Measurements from ENCODE around the gene DMKN.

GRCh38 chr19:35514282-35514809 lies 897 bp upstream of the DMKN start:
- TF ChIP-seq, protein P1, sequence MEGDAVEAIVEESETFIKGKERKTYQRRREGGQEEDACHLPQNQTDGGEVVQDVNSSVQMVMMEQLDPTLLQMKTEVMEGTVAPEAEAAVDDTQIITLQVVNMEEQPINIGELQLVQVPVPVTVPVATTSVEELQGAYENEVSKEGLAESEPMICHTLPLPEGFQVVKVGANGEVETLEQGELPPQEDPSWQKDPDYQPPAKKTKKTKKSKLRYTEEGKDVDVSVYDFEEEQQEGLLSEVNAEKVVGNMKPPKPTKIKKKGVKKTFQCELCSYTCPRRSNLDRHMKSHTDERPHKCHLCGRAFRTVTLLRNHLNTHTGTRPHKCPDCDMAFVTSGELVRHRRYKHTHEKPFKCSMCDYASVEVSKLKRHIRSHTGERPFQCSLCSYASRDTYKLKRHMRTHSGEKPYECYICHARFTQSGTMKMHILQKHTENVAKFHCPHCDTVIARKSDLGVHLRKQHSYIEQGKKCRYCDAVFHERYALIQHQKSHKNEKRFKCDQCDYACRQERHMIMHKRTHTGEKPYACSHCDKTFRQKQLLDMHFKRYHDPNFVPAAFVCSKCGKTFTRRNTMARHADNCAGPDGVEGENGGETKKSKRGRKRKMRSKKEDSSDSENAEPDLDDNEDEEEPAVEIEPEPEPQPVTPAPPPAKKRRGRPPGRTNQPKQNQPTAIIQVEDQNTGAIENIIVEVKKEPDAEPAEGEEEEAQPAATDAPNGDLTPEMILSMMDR (IDR thresholded peaks at IDR 0.05; ENCODE audit: low read depth, low read length, missing input control), result no peak
- no peak for TF ChIP-seq MAX (IDR thresholded peaks at IDR 0.05)
- no peak for TF ChIP-seq YY1 (IDR thresholded peaks at IDR 0.05)
- TF ChIP-seq ZBTB33 (IDR thresholded peaks at IDR 0.05), result no peak
- TF ChIP-seq, protein P2, sequence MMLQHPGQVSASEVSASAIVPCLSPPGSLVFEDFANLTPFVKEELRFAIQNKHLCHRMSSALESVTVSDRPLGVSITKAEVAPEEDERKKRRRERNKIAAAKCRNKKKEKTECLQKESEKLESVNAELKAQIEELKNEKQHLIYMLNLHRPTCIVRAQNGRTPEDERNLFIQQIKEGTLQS (IDR thresholded peaks at IDR 0.05), result no peak
- TF ChIP-seq JUND (IDR thresholded peaks at IDR 0.05), result no peak
- TF ChIP-seq TAF1 (conservative IDR thresholded peaks at IDR 0.05), result no peak
- TF ChIP-seq, protein P3, sequence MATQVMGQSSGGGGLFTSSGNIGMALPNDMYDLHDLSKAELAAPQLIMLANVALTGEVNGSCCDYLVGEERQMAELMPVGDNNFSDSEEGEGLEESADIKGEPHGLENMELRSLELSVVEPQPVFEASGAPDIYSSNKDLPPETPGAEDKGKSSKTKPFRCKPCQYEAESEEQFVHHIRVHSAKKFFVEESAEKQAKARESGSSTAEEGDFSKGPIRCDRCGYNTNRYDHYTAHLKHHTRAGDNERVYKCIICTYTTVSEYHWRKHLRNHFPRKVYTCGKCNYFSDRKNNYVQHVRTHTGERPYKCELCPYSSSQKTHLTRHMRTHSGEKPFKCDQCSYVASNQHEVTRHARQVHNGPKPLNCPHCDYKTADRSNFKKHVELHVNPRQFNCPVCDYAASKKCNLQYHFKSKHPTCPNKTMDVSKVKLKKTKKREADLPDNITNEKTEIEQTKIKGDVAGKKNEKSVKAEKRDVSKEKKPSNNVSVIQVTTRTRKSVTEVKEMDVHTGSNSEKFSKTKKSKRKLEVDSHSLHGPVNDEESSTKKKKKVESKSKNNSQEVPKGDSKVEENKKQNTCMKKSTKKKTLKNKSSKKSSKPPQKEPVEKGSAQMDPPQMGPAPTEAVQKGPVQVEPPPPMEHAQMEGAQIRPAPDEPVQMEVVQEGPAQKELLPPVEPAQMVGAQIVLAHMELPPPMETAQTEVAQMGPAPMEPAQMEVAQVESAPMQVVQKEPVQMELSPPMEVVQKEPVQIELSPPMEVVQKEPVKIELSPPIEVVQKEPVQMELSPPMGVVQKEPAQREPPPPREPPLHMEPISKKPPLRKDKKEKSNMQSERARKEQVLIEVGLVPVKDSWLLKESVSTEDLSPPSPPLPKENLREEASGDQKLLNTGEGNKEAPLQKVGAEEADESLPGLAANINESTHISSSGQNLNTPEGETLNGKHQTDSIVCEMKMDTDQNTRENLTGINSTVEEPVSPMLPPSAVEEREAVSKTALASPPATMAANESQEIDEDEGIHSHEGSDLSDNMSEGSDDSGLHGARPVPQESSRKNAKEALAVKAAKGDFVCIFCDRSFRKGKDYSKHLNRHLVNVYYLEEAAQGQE (IDR thresholded peaks at IDR 0.05), result no peak
